K562 (cell line): ENCODE data around the gene SHH. TPM values are rescaled to one million over a fixed set of nuclear protein-coding genes. Genes with fewer than 3 reads are reported as not detected.

ENCODE experiments used
- ATAC-seq: fragments of 200-7000 bp; cut with Tn5 transposase; 3 replicates; pipeline ENCODE4 v1.9.1; 2020; ENCODE audit warnings: moderate library complexity
- BruUV-seq: library from RNA; stranded (reverse); fragments of 400-500 nt; replicated peaks from 2 replicates; lab custom pipeline; 2021; lab: Mats Ljungman, UMichigan
- CTCF ChIA-PET: fragments of 300-600 bp; formaldehyde crosslinking; extraction: SDS; loops from one replicate; lab custom pipeline; 2021; ENCODE audit warnings: low intra/inter-chr PET ratio; lab: Yijun Ruan, JAX
- POLR2A ChIA-PET: fragments of 300-600, 350-650 bp; sonication (Branson Sonifier 250); formaldehyde crosslinking; extraction: SDS; loops from one replicate; lab custom pipeline; 2021; ENCODE audit warnings: antibody characterized with exemption, inconsistent platforms; lab: Yijun Ruan, JAX
- DNase-seq, 4 experiments: peaks; one replicate each; pipeline versions ENCODE4 v3.0.0 to v3.0.0-alpha.2; 2011 to 2018; ENCODE audit warnings: low spot score in 3 of 4, mixed read lengths in 3 of 4; ENCODE audit errors: extremely low read depth in 1 of 4
- FAIRE-seq: peaks from 2 replicates; lab custom pipeline; 2011; peaks lifted over from hg19 to GRCh38; lab: Jason Lieb, UNC
- H2AFZ ChIP-seq: 2 replicates; pipeline ENCODE4 v1.6.0; 2011; ENCODE audit warnings: low read depth, low read length, control low read depth, inconsistent platforms
- H3K27ac ChIP-seq: fragments of 200-600 bp; 3 replicates; pipeline ENCODE4 v1.8.0; 2011; ENCODE audit warnings: low read depth, mild to moderate bottlenecking, control low read depth, inconsistent platforms, low read length, moderate library complexity, mixed read lengths; ENCODE audit errors: extremely low read depth
- H3K27me3 ChIP-seq, 2 experiments: fragments of 300-600 bp in 1 of 2; 2 replicates in 1 of 2; 3 replicates in 1 of 2; pipeline versions ENCODE4 v1.6.0 to v1.8.0; 2011; ENCODE audit warnings: inconsistent platforms in 2 of 2, low read length in 2 of 2, mild to moderate bottlenecking in 1 of 2, mixed read lengths in 1 of 2, moderate library complexity in 1 of 2; ENCODE audit not compliant: control insufficient read depth in 2 of 2, insufficient read depth in 2 of 2
- H3K36me3 ChIP-seq: fragments of 300-600 bp; 3 replicates; pipeline ENCODE4 v1.8.0; 2011; ENCODE audit warnings: mild to moderate bottlenecking, low read length, inconsistent platforms; ENCODE audit not compliant: control insufficient read depth, insufficient read depth
- H3K4me1 ChIP-seq, 2 experiments: fragments of 200-600 bp in 1 of 2; replicated peaks in 1 of 2; 2 replicates in 1 of 2; 3 replicates in 1 of 2; pipeline versions ENCODE4 v1.5.1 to v1.8.0; 2011; ENCODE audit warnings: inconsistent platforms in 2 of 2, low read length in 2 of 2, mild to moderate bottlenecking in 1 of 2, mixed read lengths in 1 of 2, moderate library complexity in 1 of 2; ENCODE audit not compliant: control insufficient read depth in 2 of 2, insufficient read depth in 2 of 2
- H3K4me2 ChIP-seq: 2 replicates; pipeline ENCODE4 v1.6.1; 2011; ENCODE audit warnings: low read length, control low read depth, inconsistent platforms, mixed read lengths; ENCODE audit not compliant: insufficient read depth
- H3K4me3 ChIP-seq: fragments of 200-600 bp; sonication (generic), shearing (Covaris generic); 2 replicates; pipeline ENCODE4 v1.5.1; 2016; ENCODE audit warnings: control low read depth, inconsistent platforms
- H3K79me2 ChIP-seq: fragments of 200-600 bp; 3 replicates; pipeline ENCODE4 v1.8.0; 2011; ENCODE audit warnings: low read length, inconsistent platforms; ENCODE audit not compliant: control insufficient read depth, insufficient read depth
- H3K9ac ChIP-seq, 2 experiments: 2 replicates each; pipeline versions ENCODE4 v1.6.0 to v1.6.1; 2011; ENCODE audit warnings: low read depth in 2 of 2, low read length in 2 of 2, control low read depth in 1 of 2, inconsistent platforms in 1 of 2, mild to moderate bottlenecking in 1 of 2, mixed read lengths in 1 of 2; ENCODE audit not compliant: insufficient read depth in 1 of 2
- H3K9me1 ChIP-seq: one replicate; pipeline ENCODE4 v1.6.0; 2011; ENCODE audit warnings: inconsistent platforms, mild to moderate bottlenecking, low read length, moderate library complexity; ENCODE audit not compliant: control insufficient read depth, insufficient read depth
- H3K9me3 ChIP-seq: replicated peaks from 2 replicates; pipeline ENCODE4 v1.5.1; 2011; ENCODE audit warnings: low read depth, low read length, inconsistent platforms; ENCODE audit not compliant: control insufficient read depth, insufficient read depth
- H4K20me1 ChIP-seq: replicated peaks from 2 replicates; pipeline ENCODE4 v1.6.1; 2011; ENCODE audit warnings: low read length, inconsistent platforms, mixed read lengths; ENCODE audit not compliant: control insufficient read depth, insufficient read depth
- ARID3B ChIP-seq: fragments of 250-450 bp; sonication (Bioruptor Pico); IDR thresholded peaks from 2 replicates; pipeline ENCODE4 v1.4.0; 2020; ENCODE audit warnings: borderline replicate concordance
- E2F8 ChIP-seq: fragments of 450-650 bp; IDR thresholded peaks from 2 replicates; pipeline ENCODE4 v1.7.1; 2018; ENCODE audit warnings: mild to moderate bottlenecking, low read depth; ENCODE audit not compliant: partially characterized antibody
- MAFK ChIP-seq: IDR thresholded peaks from 2 replicates; pipeline ENCODE4 v1.6.1; 2011; ENCODE audit warnings: low read length, improper control_type of control experiment
- NFIC ChIP-seq: fragments of 450-650 bp; IDR thresholded peaks from 2 replicates; pipeline ENCODE4 v1.6.1; 2017; ENCODE audit warnings: mild to moderate bottlenecking, inconsistent platforms
- PHF21A ChIP-seq: fragments of 450-650 bp; IDR thresholded peaks from 2 replicates; pipeline ENCODE4 v1.6.1; 2017; ENCODE audit warnings: low read depth, borderline replicate concordance
- STAT6 ChIP-seq: sonication (generic); formaldehyde crosslinking; IDR thresholded peaks from 2 replicates; pipeline ENCODE4 v1.8.1; 2023; ENCODE audit warnings: mild to moderate bottlenecking, missing genetic modification reagents
- ZFP1 ChIP-seq: fragments of 450-650 bp; formaldehyde crosslinking; IDR thresholded peaks from 2 replicates; pipeline ENCODE4 v1.4.0; 2020; ENCODE audit warnings: mild to moderate bottlenecking, mixed read lengths
- ZNF143 ChIP-seq: sonication (generic); formaldehyde crosslinking; IDR thresholded peaks from 2 replicates; pipeline ENCODE4 v1.9.0; 2022; ENCODE audit warnings: mild to moderate bottlenecking, missing genetic modification reagents
- WGBS: fragments of 100-300 bp; shearing (Covaris generic); methylation state at CpG from one replicate; pipeline ENCODE4 v1.1.6; 2016; ENCODE audit warnings: low coverage, mixed read lengths; ENCODE audit not compliant: insufficient coverage; ENCODE audit errors: missing lambda C conversion rate; 5-methylcytosine and 5-hydroxymethylcytosine counted together
- in situ Hi-C: fragments of 300-500 bp; cut with MboI; formaldehyde crosslinking; loops from 4 replicates; pipeline ENCODE4 v1.15.0; 2018; ENCODE audit warnings: inconsistent platforms, mixed read lengths
- intact Hi-C: fragments of 100-400 bp; cut with micrococcal nuclease; formaldehyde crosslinking; loops from 2 replicates; pipeline ENCODE4 v1.14.2; 2022
- polyA plus RNA-seq, 8 experiments: library from polyadenylated mRNA; depleted of rRNA in 4 of 8; stranded (reverse) in 5 of 8; unstranded in 3 of 8; fragments of >200 nt; fragmentation: Nextera tagmentation in 2 of 8; fragmentation: Illumina TruSeq in 1 of 8; extraction: Ambion mirVana in 2 of 8; extraction: Trizol in 1 of 8; gene quantifications; 2 replicates each; pipeline versions ENCODE4 v1.2.1 to v1.2.3, GENCODE V29; 2011 to 2014; ENCODE audit warnings: inconsistent platforms in 1 of 8, missing spikeins in 1 of 8
- total RNA-seq, 7 experiments: library from RNA; depleted of rRNA in 6 of 7; stranded (reverse); fragments of >200 nt in 6 of 7; fragmentation: Illumina TruSeq in 2 of 7; extraction: Trizol in 2 of 7; gene quantifications; 2 replicates each; pipeline versions ENCODE4 v1.2.1 to v1.2.3, GENCODE V29; 2011 to 2021; ENCODE audit warnings: low replicate concordance in 1 of 7

The SHH gene
- total and polyA plus RNA-seq, 9 of the 15 experiments (the other 6 are each of a cell fraction or from before 2014, with no cell fraction given) = 0.09 TPM; not detected in 8

GRCh38 chr7:155795951-155796350 is 16.3 kb downstream of the SHH start:
- Histone ChIP-seq H4K20me1 (peaks cover 7% of the 10 kb centered on the region), H3K36me3 (no peaks in the 10 kb centered on the region), H3K79me2 (no peaks in the 10 kb centered on the region), H2AFZ (no peak overlapping the region), H3K27ac (no peak overlapping the region), H3K9me1 (no peaks in the 10 kb centered on the region), H3K9me3 (no peaks in the 10 kb centered on the region; the same call in 1 of the 2 replicates), H3K9ac (no peak overlapping the region), H3K4me1 (peaks cover 0 to 16% of the 10 kb centered on the region in 2 experiments; a peak in 2 of 5 replicates), H3K4me3 (no peak overlapping the region), H3K4me2 (no peak overlapping the region), H3K27me3 (peaks cover 34 to 53% of the 10 kb centered on the region in 2 experiments)
- no TSS peak for BruUV-seq
- in situ Hi-C loops = no loop called here
- WGBS = 2% methylated on average over 8 of the region's 8 CpGs
- ATAC-seq (no peak), DNase-seq (no peak), FAIRE-seq (no peak)
- TF ChIP-seq ZFP1 (no peak), ARID3B (CRISPR knock-in tag) (no peak), MAFK (no peak), NFIC (no peak), STAT6 (no peak), E2F8 (no peak), ZNF143 (no peak), PHF21A (no peak)
- POLR2A ChIA-PET = no interaction called here
- CTCF ChIA-PET = interaction anchor here (1.0 kb wide), 1 partner anchor 1020 kb away, joined by 4 read pairs; no protein-coding TSS in a partner anchor
- intact Hi-C loops = loop anchor here (2.0 to 5.0 kb wide), 4 partner anchors 676 to 1681 kb away; no protein-coding TSS in a partner anchor
